Measurements from ENCODE around the gene ZNF621.
"Not testable (repeated sequence)": the region's sequence is repeated elsewhere in the genome, so short reads cannot be mapped to it uniquely, and the experiment has no call there.

Gene ZNF621

GRCh38 chr3:40546816-40547215 lies 22.1 kb downstream of the ZNF621 start:
- no peak for DNase-seq

DNA sequence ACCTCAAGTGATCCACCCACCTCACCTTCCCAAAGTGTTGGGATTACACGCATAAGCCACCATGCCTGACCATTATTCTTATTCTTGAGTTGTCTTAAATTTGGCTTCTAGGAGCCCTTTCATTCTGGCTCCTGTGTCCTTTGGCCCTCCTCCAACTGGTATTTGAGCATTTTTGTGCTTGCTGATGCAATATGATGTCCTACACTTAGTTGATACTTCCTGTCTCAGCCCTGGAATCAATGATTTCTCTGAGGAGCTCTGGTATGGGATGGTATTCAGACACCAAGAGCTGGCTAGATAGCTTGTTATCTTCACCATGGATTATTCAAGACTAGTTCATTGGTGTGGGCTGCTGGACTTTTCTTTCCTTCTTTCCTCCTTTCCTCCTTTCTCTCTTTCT lies 25.4 kb downstream of the ZNF621 start:
- DNase-seq: no peak

- DNase-seq: no peak
These were observed 32.9 kb downstream of the ZNF621 start for GRCh38 chr3:40557575-40558161.

- not testable (repeated sequence) for DNase-seq
These were observed 37.7 kb downstream of the ZNF621 start for GRCh38 chr3:40562482-40562881.

DNA sequence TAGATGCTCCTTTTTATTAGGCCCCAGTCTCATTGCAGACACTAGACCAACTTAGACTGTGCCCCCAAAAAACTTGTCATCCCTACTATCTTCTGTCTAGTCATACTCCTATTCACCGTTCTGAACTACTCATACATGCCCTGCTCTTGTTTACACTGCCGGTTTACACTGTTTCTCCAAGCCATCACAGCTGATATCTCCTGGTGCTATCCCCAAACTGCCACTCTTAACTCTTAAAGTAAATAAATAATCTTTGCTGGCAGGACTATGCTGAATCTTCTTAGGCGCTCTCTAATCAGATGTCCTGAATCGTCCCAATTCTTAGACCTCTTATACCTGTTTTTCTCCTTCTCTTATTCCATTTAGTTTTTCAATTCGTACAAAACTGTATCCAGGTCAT lies 40.9 kb downstream of the ZNF621 start:
- DNase-seq: not testable (repeated sequence)

DNA sequence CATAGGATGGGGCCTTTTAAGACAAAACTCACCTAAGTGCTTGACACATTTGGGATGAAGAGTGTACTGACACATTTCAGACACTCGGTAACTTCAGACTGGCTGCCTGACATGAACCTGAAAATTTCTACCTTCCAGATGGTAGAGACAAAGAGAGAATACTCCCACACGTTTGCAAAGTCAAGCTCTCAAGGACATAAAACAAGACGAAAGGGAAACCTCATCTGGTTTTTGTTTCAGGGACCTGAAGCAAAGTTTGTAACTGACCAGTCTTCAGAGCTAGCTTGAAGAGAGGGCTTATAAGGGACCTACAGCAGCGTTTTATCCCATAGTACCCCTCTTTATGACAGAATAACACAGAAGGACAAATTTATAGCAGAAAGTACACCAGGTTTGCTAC lies 41.9 kb downstream of the ZNF621 start:
- no peak for DNase-seq

DNA sequence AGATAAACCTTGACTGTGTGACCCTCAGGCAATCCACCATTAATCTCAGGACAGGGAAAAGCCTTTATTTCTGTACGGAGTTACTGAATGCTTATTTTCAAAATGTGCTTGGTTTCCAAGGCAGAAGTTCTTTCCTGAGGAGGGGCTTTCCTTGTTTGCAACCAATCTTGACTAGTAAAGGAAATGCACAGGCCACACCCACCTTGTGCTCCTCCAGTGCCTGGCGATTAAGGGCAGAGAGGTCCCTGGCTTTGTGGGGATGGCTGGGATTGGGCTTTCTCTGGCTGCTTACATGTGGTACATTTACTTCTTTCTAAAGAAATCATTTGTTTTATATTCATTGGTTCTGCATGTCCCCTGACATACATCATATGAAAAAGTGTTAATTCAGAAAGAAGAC lies 47.8 kb downstream of the ZNF621 start:
- DNase-seq: no peak

DNA sequence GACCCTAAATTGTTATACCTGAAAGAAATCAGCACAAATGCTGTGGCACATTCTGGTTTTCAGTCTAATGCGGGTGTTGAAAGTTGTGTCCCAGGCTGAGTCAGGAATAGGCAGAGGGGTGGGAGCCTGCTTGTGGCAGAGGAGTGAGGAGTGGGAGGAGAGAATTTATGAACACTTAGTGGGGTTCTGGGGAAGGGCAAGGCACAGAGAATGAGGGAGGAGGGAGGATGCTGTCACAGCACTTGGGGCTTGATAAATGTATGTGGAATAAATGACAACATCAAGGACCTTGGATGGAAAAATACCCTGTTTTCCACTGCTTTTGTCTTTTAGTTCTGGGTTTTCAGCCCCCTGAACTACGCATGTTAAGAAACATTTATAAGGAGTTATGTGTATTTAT lies 49.3 kb downstream of the ZNF621 start:
- DNase-seq: no peak

DNA sequence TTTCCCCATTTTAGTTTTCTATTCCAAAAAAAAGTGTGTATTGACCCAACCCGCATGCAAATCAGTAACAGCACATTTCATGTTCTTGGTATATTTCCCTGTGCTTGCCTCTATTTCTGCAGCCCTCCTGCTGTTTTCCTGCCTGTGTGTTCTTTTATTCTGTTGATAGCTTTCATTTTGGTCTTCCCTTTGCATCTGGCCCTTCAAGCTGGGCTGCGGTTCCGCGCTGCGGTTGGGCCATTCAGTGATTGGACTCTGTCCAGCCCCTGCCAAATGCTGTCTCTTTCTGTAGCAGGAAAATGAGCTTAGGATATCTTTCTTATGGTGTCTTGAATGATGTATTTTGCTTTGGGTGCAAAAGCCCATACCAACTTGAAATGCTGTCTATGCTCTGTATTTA lies 49.9 kb downstream of the ZNF621 start:
- no peak for DNase-seq

DNA sequence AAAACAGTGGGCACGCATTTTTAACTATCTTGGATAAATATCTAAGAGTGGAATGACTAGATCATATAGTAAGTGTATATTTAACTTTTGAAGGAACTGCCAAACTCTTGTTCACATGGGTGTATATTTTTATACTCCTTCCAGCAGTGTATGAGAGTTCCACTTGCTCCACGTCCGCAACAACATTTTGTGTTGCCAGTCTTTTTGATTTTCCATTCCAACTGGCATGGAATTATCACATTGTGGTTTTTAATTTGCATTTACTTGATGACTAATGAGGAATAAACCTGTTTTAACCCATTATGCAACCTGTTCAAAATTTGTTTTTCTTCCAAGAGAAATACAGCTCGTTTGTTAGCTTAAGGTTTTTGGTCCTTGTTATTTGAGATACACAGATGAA lies 51.6 kb downstream of the ZNF621 start:
- no peak for DNase-seq

GRCh38 chr3:40580494-40581091 lies 55.8 kb downstream of the ZNF621 start:
- peak; percentile 67 for DNase-seq

- DNase-seq: no peak
These were observed 56.4 kb downstream of the ZNF621 start for GRCh38 chr3:40581166-40581565.

- no peak for DNase-seq
These were observed 57.8 kb downstream of the ZNF621 start for GRCh38 chr3:40582401-40583027.

DNA sequence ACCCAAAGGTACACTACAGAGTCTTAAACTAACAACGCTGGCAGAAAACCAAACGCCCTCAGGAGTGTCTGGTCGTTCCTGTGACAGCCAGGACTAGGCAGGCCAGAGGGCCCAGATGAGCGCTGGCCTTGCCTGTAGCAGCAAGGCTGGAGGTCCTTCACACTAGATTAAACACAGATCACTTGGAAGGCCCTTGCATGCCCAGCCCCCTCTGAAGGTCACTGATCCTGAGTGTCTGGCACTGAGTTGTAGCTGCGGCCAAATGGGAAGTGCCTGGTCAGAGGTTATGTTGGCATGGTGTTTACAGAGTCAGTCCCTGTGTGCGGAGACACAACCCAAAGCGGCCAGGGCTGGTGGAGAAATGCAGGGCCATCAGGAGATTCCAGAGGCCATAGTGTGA lies 58.9 kb downstream of the ZNF621 start:
- no peak for DNase-seq

- peak; percentile 60 for DNase-seq
These were observed 59.9 kb downstream of the ZNF621 start for GRCh38 chr3:40584625-40585189.

DNA sequence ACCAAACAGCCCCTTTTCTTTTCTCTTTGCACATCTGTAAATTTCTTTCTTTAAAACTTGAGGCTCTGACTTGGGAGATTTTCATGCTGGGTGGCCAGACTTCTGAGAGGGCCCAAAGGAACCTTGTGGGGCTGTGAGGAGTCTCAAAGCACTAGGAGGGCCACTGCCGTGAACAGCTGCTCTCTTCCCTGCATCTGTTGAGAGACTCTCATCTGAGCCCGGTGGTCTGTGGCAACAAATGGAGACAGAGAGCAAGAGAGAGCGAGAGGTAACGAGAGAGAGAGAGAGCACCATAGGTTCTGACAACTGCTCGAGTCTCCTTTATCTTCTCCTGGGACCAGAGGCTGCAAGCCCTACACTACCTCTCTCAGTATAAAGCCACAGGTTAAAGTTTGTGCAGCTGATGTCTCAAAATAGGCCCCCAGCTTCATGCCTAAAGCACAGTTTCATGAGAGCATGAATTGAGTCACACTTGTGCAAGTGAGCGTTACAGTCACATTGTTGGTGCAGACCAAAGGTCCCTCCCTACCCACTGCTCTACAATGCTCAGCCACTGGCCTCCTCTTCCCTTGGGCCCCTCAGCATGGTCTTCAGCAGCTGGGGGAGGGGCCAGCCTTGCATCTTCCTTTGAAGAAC lies 60.7 kb downstream of the ZNF621 start:
- DNase-seq: no peak

DNA sequence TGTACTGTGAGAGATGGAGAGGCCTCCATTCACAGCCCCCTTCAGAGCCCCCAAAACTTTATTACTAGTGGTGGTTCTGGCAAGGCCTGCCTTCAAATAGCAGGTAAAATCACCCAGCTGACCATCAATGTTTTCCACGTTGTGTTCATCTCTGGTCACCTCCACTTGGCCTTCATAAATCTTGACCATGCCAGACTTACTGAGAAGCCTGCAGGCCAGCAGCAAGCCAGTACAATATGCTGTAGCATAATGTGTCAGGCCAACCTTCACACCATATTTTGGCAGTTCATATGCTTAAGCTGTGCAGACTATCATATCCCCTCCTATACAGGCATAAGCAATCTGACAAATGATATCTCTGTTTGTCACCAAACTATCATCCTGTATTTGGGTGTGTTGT lies 62.1 kb downstream of the ZNF621 start:
- DNase-seq: no peak

DNA sequence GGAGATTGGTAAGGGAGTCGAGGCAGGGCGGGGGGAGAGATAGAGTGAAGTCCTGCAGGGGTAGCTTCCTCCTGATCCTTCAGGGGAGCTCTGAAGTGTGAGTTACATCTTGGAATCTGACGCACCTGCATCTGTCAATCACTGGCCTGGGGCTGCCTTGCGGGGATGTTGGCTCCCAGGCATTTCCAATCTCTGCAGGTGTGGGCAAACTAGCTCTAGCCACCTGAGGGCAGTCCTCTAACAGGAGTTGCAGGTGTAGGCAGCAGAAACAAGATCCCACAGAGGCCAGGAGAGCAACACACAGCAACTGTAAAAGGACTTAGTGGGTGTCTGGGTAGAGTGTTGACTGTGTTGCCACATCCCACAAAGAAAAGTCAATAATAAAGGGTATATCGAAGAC lies 63.6 kb downstream of the ZNF621 start:
- no peak for DNase-seq
